ENCODE results near the gene SYMPK.
"Not testable (repeated sequence)": the region's sequence is repeated elsewhere in the genome, so short reads cannot be mapped to it uniquely, and the experiment has no call there.

SYMPK gene

DNA sequence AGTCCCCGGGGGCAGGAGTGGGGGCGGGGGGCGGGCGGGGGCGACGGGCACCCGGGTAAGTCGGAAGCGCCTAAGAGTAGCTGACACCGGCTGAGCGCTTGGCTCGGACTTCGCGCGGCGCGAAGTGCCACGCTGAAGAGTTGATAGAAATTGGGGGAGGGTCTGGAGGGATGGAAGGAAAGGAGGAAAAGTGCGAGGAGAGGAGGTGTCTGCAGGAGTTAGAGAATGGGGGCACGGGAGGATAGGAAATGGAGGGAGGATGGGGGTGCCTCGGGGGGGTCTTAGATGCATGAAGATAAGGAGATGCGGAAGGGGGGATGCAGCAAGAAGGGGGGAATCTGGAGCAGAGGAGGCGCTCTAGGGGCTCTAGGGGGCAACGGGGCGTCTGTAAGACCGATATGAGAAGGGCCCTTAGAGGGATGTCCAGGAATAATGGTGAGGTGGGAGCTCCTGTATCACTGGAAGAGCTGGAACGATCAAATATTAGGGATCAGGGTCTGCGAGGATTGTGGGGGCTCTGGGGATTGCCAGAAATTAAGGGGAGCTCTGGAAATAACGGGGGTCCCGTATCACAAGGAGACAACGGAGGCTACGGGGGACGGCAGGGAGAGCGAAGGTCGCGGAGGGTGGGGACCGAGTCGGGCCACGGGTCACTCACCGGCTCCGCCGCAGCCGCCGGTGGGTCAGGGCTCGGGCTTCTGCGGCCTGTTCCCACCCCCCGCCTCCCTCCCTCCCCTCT, 39.1 kb upstream of the SYMPK start, which contains the start of gene MYPOP:
MYPOP (minus strand) TSS at position 702 of the 739 bp plus-strand sequence. CDS start 840 bp downstream, outside the sequence.
- DNase-seq (ENCODE audit: low read depth in 2 of 2), result no peak
- H3K4me3 ChIP-seq (replicated peaks in 1 of 2; ENCODE audit: low read depth in 2 of 2, low read length in 2 of 2), result peak within 1 kb of the TSS; percentile 80 to 82
- TF ChIP-seq, protein P1, sequence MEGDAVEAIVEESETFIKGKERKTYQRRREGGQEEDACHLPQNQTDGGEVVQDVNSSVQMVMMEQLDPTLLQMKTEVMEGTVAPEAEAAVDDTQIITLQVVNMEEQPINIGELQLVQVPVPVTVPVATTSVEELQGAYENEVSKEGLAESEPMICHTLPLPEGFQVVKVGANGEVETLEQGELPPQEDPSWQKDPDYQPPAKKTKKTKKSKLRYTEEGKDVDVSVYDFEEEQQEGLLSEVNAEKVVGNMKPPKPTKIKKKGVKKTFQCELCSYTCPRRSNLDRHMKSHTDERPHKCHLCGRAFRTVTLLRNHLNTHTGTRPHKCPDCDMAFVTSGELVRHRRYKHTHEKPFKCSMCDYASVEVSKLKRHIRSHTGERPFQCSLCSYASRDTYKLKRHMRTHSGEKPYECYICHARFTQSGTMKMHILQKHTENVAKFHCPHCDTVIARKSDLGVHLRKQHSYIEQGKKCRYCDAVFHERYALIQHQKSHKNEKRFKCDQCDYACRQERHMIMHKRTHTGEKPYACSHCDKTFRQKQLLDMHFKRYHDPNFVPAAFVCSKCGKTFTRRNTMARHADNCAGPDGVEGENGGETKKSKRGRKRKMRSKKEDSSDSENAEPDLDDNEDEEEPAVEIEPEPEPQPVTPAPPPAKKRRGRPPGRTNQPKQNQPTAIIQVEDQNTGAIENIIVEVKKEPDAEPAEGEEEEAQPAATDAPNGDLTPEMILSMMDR (IDR thresholded peaks at IDR 0.05; ENCODE audit: low read depth, low read length), result no peak

DNA sequence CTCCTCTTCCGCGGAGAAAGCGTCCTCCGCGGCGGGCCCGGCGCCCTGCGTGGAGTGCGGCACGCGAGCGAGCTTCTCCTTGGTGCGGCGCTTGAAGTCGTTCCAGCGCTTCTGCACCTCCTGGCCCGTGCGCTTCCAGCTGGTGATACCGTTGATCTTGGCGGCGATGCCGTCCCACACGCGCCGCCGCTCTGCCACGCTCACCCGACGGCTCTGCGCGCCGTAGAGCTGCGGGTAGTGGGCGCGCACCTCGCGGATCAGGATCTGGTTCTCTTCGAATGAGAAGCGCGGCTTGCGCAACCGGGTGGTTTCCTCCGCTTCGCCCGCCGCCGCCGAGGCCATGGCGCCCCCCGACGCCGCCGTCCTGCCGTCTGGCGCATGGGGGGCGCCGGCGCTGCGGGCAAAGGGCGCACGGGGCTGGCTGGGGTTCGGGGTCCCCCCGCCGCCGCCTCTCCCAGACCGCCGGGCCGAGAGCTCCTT, 38.5 kb upstream of the SYMPK start:
- peak; percentile 39 to 56 for DNase-seq (ENCODE audit: low read depth in 2 of 2)
- TF ChIP-seq, protein P1 (IDR thresholded peaks at IDR 0.05; ENCODE audit: low read depth, low read length), result no peak
- H3K4me3 ChIP-seq (replicated peaks in 1 of 2; ENCODE audit: low read depth in 2 of 2, low read length in 2 of 2), result peak overlapping the region; percentile 80 to 82

DNA sequence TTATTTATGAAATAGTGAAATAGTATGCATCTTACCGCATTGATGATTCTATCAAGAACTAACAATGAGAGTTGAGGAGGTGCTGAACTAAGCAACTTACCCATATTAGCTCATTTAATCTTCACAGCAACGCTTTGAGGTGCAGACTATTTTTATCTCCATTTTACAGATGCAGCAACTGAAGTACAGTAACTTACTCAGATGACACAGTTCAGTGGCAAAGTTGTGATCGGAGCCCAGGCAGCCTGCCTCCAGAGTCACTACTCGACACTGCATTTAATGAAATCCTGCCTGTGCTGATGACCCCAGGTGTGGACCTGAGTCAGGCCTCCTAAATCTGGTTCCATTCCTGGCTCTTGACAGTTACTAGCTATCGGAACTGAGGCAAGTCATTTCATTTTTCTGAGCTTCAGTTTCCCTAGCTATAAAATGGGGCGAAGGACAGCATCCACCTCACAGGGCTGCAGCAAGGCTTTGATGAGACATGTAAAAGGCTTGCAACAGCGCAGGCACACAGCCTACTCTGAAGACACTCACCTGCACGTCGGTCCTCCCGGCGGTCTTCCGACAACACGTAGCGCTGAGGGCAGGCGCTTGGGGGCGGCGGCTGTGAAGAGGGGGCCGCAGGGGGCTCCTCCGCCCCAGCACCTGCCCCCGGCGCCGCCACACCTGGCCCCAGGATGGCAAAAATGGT, 37.9 kb upstream of the SYMPK start:
- TF ChIP-seq, protein P1 (IDR thresholded peaks at IDR 0.05; ENCODE audit: low read depth, low read length), result no peak
- no peak for DNase-seq (ENCODE audit: low read depth in 2 of 2)
- peak overlapping the region; percentile 48 to 80 for H3K4me3 ChIP-seq (replicated peaks in 1 of 2; ENCODE audit: low read depth in 2 of 2, low read length in 2 of 2)

DNA sequence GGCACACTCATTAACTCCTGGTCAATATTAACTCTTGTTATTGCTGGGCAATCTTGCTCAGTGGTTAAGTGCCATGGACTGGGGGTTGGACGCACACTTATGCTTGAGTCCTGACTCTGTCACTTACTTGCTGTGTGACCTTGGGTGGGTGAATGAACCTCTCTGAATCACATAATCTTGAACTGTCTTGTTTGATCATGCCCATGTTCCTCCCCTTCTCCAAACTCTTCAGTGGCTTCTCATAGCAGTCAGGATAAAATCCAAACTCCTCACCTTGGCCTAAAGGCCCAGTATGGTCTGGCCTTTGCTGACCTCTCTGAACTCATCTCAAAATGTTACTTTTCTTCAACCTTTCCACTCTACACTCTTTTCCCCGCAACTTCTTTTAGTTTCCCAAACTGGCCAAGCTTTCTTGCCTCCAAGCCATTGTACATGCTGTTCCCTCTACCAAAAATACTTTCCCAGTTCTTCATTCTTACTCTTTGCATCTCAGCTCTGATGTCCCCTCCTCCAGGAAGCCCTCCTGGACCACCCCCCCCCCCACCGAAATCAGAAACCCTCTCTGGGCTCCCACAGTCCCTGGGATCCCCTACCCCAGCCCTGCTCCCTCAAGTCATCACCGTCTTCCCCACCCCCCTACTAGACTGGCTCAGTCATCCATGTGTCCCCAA, 37.1 kb upstream of the SYMPK start:
- no peak for DNase-seq (ENCODE audit: low read depth in 2 of 2)
- TF ChIP-seq, protein P1 (IDR thresholded peaks at IDR 0.05; ENCODE audit: low read depth, low read length), result no peak
- no peak overlapping the region for H3K4me3 ChIP-seq (replicated peaks in 1 of 2; ENCODE audit: low read depth in 2 of 2, low read length in 2 of 2)

DNA sequence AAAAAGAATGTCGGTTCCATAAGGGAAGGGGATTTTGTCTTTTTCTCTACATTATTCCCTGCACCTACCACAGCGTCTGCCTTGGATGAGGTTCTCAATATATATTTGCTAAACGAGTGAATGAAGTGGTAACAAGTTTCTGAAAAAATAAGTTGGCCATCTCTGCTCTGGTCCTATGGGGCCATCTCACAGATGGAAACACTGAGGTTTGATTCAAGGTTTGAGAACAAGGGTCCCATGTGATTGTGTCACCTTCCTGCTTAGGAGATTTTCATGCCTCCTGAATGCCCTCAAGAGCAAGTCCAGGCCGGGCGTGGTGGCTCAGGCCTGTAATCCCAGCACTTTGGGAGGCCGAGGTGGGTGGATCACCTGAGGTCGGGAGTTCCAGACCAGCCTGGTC, 36.3 kb upstream of the SYMPK start:
- no peak for DNase-seq (ENCODE audit: low read depth in 2 of 2)
- TF ChIP-seq, protein P1 (IDR thresholded peaks at IDR 0.05; ENCODE audit: low read depth, low read length), result no peak
- H3K4me3 ChIP-seq (replicated peaks in 1 of 2; ENCODE audit: low read depth in 2 of 2, low read length in 2 of 2), result no peak overlapping the region

DNA sequence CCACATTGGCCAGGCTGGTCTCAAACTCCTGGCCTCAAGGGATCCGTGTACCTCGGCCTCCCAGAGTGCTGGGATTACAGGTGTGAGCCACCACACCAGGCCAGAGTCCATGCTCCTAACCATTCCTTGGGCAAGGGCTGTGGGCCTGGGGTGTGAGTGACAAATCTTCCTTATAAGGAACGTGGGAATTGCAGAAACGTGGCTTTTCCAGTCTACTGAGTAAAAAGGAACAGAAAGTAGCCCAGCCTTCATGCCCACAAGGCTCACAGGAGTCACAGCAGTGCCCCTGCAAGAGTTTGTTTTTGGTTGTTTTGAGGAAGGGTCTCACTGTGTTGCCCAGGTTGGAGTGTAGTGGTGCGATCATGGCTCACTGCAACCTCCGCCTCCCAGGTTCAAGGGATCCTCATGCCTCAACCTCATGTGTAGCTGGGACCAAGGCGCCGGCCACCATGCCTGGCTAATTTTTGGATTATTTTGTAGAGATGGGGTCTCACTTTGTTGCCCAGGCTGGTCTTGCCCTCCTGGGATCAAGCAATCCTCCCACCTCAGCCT, 34.4 kb upstream of the SYMPK start:
- no peak for DNase-seq (ENCODE audit: low read depth in 2 of 2)
- TF ChIP-seq, protein P1 (IDR thresholded peaks at IDR 0.05; ENCODE audit: low read depth, low read length), result no peak
- H3K4me3 ChIP-seq (replicated peaks in 1 of 2; ENCODE audit: low read depth in 2 of 2, low read length in 2 of 2), result no peak overlapping the region

DNA sequence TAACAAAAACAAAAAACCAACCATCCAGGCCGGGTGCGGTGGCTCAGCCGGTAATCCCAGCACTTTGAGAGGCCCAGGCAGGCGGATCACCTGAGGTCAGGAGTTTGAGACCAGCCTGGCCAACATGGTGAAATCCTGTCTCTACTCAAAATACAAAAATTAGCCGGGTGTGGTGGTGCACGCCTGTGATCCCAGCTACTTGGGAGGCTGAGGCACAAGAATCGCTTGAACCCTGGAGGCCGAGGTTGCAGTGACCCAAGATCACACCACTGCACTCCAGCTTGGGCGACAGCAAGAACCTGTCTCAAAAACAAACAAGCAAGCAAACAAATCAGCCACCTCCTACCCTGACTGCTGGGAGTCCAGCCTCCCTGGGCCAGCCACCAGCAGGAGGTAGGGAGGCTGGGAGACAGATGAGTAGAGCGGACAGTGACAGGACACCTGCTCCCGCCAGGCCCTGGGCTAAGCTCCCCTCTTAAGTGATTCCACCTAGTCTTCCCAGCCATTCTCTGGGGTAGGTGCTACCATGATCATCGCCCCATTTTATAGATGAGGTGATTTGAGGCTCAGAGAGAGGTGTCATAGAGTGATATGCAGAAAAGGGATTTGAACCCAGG, 33.1 kb upstream of the SYMPK start:
- DNase-seq (ENCODE audit: low read depth in 2 of 2); H3K4me3 ChIP-seq (replicated peaks in 1 of 2; ENCODE audit: low read depth in 2 of 2, low read length in 2 of 2): not testable (repeated sequence)

Data from cardiac fibroblast (primary cell).